Progenitor cell of endocrine pancreas (in vitro differentiated cells): ENCODE results near the gene RAB3C. TPM values are rescaled to one million over a fixed set of nuclear protein-coding genes. Genes with fewer than 3 reads are reported as not detected.

Experiments used
- DNase-seq: peaks from one replicate; pipeline ENCODE4 v3.0.0; 2021; ENCODE audit warnings: low spot score; ENCODE audit not compliant: unreplicated experiment
- H3K27ac Mint-ChIP-seq: 2 replicates; pipeline ENCODE4 v1.8.0; 2021; ENCODE audit warnings: mild to moderate bottlenecking, moderate library complexity, mixed read lengths
- H3K27me3 Mint-ChIP-seq: 2 replicates; pipeline ENCODE4 v1.8.0; 2021; ENCODE audit warnings: mixed read lengths
- H3K36me3 Mint-ChIP-seq: 2 replicates; pipeline ENCODE4 v1.8.0; 2022; ENCODE audit warnings: mixed read lengths; ENCODE audit not compliant: insufficient read depth
- H3K4me1 Mint-ChIP-seq: 2 replicates; pipeline ENCODE4 v1.8.0; 2021; ENCODE audit warnings: low read depth, mixed read lengths
- H3K4me3 Mint-ChIP-seq: 2 replicates; pipeline ENCODE4 v1.8.0; 2021; ENCODE audit warnings: low read depth, mild to moderate bottlenecking, moderate library complexity, mixed read lengths
- H3K9me3 Mint-ChIP-seq: 2 replicates; pipeline ENCODE4 v1.8.0; 2021; ENCODE audit warnings: low read depth, mixed read lengths
- total RNA-seq: library from RNA; stranded (reverse); gene quantifications from 2 replicates; pipeline ENCODE4 v1.2.1, GENCODE V29; 2021
- TF ChIP-seq, protein P1 (sequence below): fragments of 200-600 bp; sonication (generic); IDR thresholded peaks from one replicate; pipeline ENCODE4 v1.5.0; 2021; ENCODE audit warnings: antibody characterized with exemption, mild to moderate bottlenecking; ENCODE audit not compliant: unreplicated experiment

Gene RAB3C
- total RNA-seq, 1 donor from 2014 or later = 25.2 TPM

DNA sequence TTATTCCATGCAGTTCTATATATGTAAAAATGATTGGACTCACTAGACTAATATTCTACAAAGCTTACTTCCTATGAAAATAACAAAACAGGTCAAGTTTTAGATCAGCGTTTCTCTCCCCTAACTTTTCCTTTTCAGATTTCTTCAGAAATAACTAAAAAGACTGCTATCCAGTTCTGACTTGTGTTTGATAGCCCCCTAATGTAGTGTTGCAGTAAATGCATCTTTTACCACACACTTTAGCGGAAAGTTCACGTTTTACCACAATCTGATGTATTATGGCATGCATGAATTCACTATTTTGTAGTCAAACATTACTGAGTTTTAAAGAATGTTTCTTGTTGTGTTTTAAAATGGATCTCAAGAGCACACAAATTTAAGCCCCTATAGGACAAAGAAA is 292.7 kb downstream of the RAB3C start:
- Mint-ChIP-seq H3K27me3 (no peaks in the 10 kb centered on the region), H3K4me3 (no peak overlapping the region), H3K9me3 (no peaks in the 10 kb centered on the region), H3K4me1 (no peaks in the 10 kb centered on the region), H3K36me3 (no peaks in the 10 kb centered on the region), H3K27ac (no peak overlapping the region)
- DNase-seq = no peak
- TF ChIP-seq, protein P1, sequence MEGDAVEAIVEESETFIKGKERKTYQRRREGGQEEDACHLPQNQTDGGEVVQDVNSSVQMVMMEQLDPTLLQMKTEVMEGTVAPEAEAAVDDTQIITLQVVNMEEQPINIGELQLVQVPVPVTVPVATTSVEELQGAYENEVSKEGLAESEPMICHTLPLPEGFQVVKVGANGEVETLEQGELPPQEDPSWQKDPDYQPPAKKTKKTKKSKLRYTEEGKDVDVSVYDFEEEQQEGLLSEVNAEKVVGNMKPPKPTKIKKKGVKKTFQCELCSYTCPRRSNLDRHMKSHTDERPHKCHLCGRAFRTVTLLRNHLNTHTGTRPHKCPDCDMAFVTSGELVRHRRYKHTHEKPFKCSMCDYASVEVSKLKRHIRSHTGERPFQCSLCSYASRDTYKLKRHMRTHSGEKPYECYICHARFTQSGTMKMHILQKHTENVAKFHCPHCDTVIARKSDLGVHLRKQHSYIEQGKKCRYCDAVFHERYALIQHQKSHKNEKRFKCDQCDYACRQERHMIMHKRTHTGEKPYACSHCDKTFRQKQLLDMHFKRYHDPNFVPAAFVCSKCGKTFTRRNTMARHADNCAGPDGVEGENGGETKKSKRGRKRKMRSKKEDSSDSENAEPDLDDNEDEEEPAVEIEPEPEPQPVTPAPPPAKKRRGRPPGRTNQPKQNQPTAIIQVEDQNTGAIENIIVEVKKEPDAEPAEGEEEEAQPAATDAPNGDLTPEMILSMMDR = peak; percentile 17

- H3K4me1 Mint-ChIP-seq = peaks cover 2% of the 10 kb centered on the region
- H3K9me3 Mint-ChIP-seq = peaks cover 7% of the 10 kb centered on the region
- H3K4me3 Mint-ChIP-seq = no peak overlapping the region
- no peak for DNase-seq
- H3K27me3 Mint-ChIP-seq = peaks cover 13% of the 10 kb centered on the region
- peaks cover 2% of the 10 kb centered on the region for H3K36me3 Mint-ChIP-seq
- H3K27ac Mint-ChIP-seq = no peak overlapping the region
- TF ChIP-seq, protein P1 = no peak
Measured at GRCh38 chr5:58885260-58885659, 302.4 kb downstream of the RAB3C start.

- peaks cover 7% of the 10 kb centered on the region for H3K9me3 Mint-ChIP-seq
- H3K36me3 Mint-ChIP-seq = peaks cover 2% of the 10 kb centered on the region
- TF ChIP-seq, protein P1 = peak; percentile 94
- DNase-seq = peak; percentile 39
- H3K27ac Mint-ChIP-seq = no peak overlapping the region
- no peak overlapping the region for H3K4me3 Mint-ChIP-seq
- H3K4me1 Mint-ChIP-seq = peaks cover 4% of the 10 kb centered on the region
- H3K27me3 Mint-ChIP-seq = peaks cover 20% of the 10 kb centered on the region
Measured at GRCh38 chr5:58886315-58887207, 303.7 kb downstream of the RAB3C start.

GRCh38 chr5:58887311-58887710 is 304.4 kb downstream of the RAB3C start:
- peaks cover 22% of the 10 kb centered on the region for H3K27me3 Mint-ChIP-seq
- no peak overlapping the region for H3K27ac Mint-ChIP-seq
- H3K4me1 Mint-ChIP-seq = peaks cover 6% of the 10 kb centered on the region
- TF ChIP-seq, protein P1 = no peak
- H3K36me3 Mint-ChIP-seq = peaks cover 2% of the 10 kb centered on the region
- no peak for DNase-seq
- peaks cover 7% of the 10 kb centered on the region for H3K9me3 Mint-ChIP-seq
- H3K4me3 Mint-ChIP-seq = no peak overlapping the region

DNA sequence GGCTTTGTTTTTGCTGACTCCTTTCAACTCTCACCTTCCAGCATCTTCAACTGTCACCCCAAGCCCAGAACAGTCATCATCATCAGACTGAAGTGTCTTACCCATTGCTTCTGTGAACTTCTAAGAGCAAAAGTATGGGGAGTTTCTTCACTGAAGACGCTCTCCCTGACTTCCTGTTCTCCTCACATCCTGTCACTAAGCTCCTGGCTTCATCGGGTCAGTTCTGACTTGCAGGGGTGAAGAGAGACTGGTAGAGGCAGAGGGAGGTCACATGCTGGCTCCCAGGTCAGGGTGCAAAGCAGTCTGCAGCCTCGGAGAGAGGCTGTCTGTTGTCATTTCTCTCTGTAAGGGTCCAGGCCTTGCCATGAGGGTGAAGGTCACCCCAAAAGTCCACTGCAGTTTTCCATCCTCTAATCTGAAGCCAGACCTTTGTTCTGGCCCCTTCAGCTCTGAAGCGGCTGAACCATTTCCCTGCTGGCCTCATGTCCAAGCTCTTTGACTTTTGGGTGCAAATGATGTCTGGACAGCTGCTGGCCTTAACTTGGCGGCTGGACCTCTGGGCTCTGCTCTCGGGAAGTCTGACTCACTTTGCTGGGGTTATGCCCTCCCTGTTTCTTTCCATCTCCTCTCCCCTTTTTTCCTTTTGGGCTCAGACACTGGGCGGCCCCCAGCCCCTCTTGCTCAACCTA is 305.0 kb downstream of the RAB3C start:
- no peak overlapping the region for H3K27ac Mint-ChIP-seq
- no peak for DNase-seq
- H3K4me1 Mint-ChIP-seq = peaks cover 6% of the 10 kb centered on the region
- H3K4me3 Mint-ChIP-seq = no peak overlapping the region
- H3K36me3 Mint-ChIP-seq = peaks cover 2% of the 10 kb centered on the region
- TF ChIP-seq, protein P1 = no peak
- H3K9me3 Mint-ChIP-seq = peaks cover 7% of the 10 kb centered on the region
- peaks cover 22% of the 10 kb centered on the region for H3K27me3 Mint-ChIP-seq
